ENCODE results near the gene ZNF747. TPM values are rescaled to one million over a fixed set of nuclear protein-coding genes. Genes with fewer than 3 reads are reported as not detected.

Gene ZNF747
- total and polyA plus RNA-seq, 8 donors: 6.6 to 11.8 (median 9.0) TPM

- no peak for TF ChIP-seq CTCF (IDR thresholded peaks at IDR 0.05)
- ATAC-seq (peak; percentile 41), DNase-seq (peak in 2 of 4 donors; percentile 4 to 50)
- intact Hi-C loops (cut with DNase I): no loop called here
- H3K4me3 ChIP-seq: no peak overlapping the region
- H3K27ac ChIP-seq: peak overlapping the region in 1 of 2 donors; percentile 57
- H3K9me3 ChIP-seq: no peaks in the 10 kb centered on the region
- no peaks in the 10 kb centered on the region for H3K27me3 ChIP-seq
- peaks cover 0 to 85% of the 10 kb centered on the region in 2 donors for H3K36me3 ChIP-seq
- H3K4me1 ChIP-seq: peaks cover 0 to 15% of the 10 kb centered on the region in 2 donors
These were observed 42.8 kb downstream of the ZNF747 start for GRCh38 chr16:30491744-30492308.

- intact Hi-C loops (cut with DNase I): no loop called here
- TF ChIP-seq CTCF (IDR thresholded peaks at IDR 0.05): no peak
These were observed 43.4 kb downstream of the ZNF747 start for GRCh38 chr16:30491229-30491628.

GRCh38 chr16:30490210-30490609 lies 44.4 kb downstream of the ZNF747 start:
- Histone ChIP-seq H3K4me3 (no peak overlapping the region), H3K9me3 (no peaks in the 10 kb centered on the region), H3K27ac (no peak overlapping the region), H3K4me1 (peaks cover 0 to 15% of the 10 kb centered on the region in 2 donors), H3K36me3 (peaks cover 0 to 84% of the 10 kb centered on the region in 2 donors), H3K27me3 (no peaks in the 10 kb centered on the region)
- DNase-seq (no peak), ATAC-seq (no peak)
- intact Hi-C loops (cut with DNase I): no loop called here
- TF ChIP-seq CTCF (IDR thresholded peaks at IDR 0.05): no peak

More at GRCh38 chr16:30491229-30491628, 43.4 kb downstream of the ZNF747 start:
- ATAC-seq: no peak
- Histone ChIP-seq H3K4me1 (peaks cover 0 to 15% of the 10 kb centered on the region in 2 donors), H3K27me3 (no peaks in the 10 kb centered on the region), H3K27ac (peak overlapping the region in 1 of 2 donors; percentile 57), H3K36me3 (peaks cover 0 to 85% of the 10 kb centered on the region in 2 donors), H3K9me3 (no peaks in the 10 kb centered on the region), H3K4me3 (no peak overlapping the region)
- no peak for DNase-seq

- no peak for TF ChIP-seq CTCF (IDR thresholded peaks at IDR 0.05)
- no peak for DNase-seq
These were observed 45.7 kb downstream of the ZNF747 start for GRCh38 chr16:30488764-30489605.

GRCh38 chr16:30485818-30486436 lies 48.7 kb downstream of the ZNF747 start:
- TF ChIP-seq CTCF (IDR thresholded peaks at IDR 0.05): no peak
- Histone ChIP-seq H3K36me3 (peaks cover 0 to 92% of the 10 kb centered on the region in 2 donors), H3K9me3 (no peaks in the 10 kb centered on the region), H3K4me1 (no peaks in the 10 kb centered on the region), H3K27ac (no peak overlapping the region), H3K27me3 (no peaks in the 10 kb centered on the region), H3K4me3 (no peak overlapping the region)
- DNase-seq (no peak), ATAC-seq (no peak)
- intact Hi-C loops (cut with DNase I): no loop called here

More at GRCh38 chr16:30488764-30489605, 45.7 kb downstream of the ZNF747 start:
- Histone ChIP-seq H3K9me3 (no peaks in the 10 kb centered on the region), H3K36me3 (peaks cover 0 to 82% of the 10 kb centered on the region in 2 donors), H3K27me3 (no peaks in the 10 kb centered on the region), H3K4me3 (no peak overlapping the region), H3K27ac (no peak overlapping the region), H3K4me1 (peaks cover 0 to 15% of the 10 kb centered on the region in 2 donors)
- ATAC-seq: peak; percentile 66
- intact Hi-C loops (cut with DNase I): no loop called here
